ENCODE data around the gene MAML2. TPM values are rescaled to one million over a fixed set of nuclear protein-coding genes. Genes with fewer than 3 reads are reported as not detected.

Gene MAML2
- total RNA-seq, 1 donor from 2014 or later = 11.8 TPM

DNA sequence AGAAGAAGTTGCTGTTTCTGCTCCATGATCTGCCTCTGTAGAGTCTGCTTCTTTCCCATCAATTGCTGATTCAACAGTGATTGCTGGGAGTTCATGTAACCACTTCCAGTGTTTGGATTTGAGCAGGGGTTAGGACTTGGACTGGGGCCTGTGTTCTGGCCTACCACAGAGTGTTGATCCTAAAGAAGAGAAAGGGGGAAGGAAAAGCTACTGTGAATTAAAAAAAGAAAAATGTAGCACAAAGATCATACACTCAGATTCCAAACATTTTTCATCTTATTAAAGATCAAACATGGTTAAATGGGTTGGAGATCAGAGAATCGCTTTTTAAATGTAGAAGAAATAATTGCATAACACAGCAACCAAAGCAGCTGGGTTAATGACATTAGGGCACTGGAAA is 351.4 kb downstream of the MAML2 start:
- H3K9me3 Mint-ChIP-seq = no peaks in the 10 kb centered on the region
- no peak for DNase-seq (ENCODE audit: low spot score)
- peaks cover 18% of the 10 kb centered on the region for H3K4me1 Mint-ChIP-seq (ENCODE audit: low read depth)
- intact Hi-C loops (cut with micrococcal nuclease) = no loop called here
- H3K27me3 Mint-ChIP-seq (ENCODE audit: low read depth) = no peaks in the 10 kb centered on the region
- no peak overlapping the region for H3K27ac Mint-ChIP-seq
- H3K4me3 Mint-ChIP-seq (ENCODE audit: low read depth) = no peak overlapping the region
- H3K36me3 Mint-ChIP-seq (ENCODE audit: low read depth) = peaks cover 33% of the 10 kb centered on the region

DNA sequence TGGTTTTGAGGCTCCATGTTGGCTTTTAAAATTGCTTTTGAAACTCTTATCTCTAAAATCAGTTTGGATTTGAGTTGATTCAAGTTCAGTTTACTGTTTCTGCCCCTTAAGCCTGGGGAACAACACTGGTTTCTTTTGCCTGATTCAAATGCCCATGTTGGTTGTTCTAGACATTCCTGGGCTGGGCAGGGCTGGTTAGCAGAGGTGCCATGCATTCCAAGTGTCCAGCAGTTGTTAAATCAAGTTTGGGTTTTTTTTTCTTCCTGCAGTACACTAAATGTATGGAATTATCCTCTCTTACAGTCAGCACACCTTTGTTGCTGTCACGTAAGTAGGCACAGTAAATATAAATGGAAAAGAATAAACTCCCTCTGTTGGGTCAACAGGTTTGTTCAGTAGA is 351.9 kb downstream of the MAML2 start:
- H3K9me3 Mint-ChIP-seq = no peaks in the 10 kb centered on the region
- H3K27me3 Mint-ChIP-seq (ENCODE audit: low read depth) = no peaks in the 10 kb centered on the region
- H3K36me3 Mint-ChIP-seq (ENCODE audit: low read depth) = peaks cover 34% of the 10 kb centered on the region
- DNase-seq (ENCODE audit: low spot score) = no peak
- no peak overlapping the region for H3K4me3 Mint-ChIP-seq (ENCODE audit: low read depth)
- no peak overlapping the region for H3K27ac Mint-ChIP-seq
- H3K4me1 Mint-ChIP-seq (ENCODE audit: low read depth) = peaks cover 18% of the 10 kb centered on the region
- intact Hi-C loops (cut with micrococcal nuclease) = no loop called here

- Mint-ChIP-seq H3K4me3 (ENCODE audit: low read depth) (no peak overlapping the region), H3K27me3 (ENCODE audit: low read depth) (no peaks in the 10 kb centered on the region), H3K9me3 (no peaks in the 10 kb centered on the region), H3K4me1 (ENCODE audit: low read depth) (peaks cover 18% of the 10 kb centered on the region), H3K36me3 (ENCODE audit: low read depth) (peaks cover 39% of the 10 kb centered on the region), H3K27ac (no peak overlapping the region)
- no peak for DNase-seq (ENCODE audit: low spot score)
- intact Hi-C loops (cut with micrococcal nuclease) = no loop called here
Observed at GRCh38 chr11:95989780-95990179, 353.2 kb downstream of the MAML2 start.

- Mint-ChIP-seq H3K4me1 (ENCODE audit: low read depth) (peaks cover 15% of the 10 kb centered on the region), H3K36me3 (ENCODE audit: low read depth) (peaks cover 45% of the 10 kb centered on the region), H3K4me3 (ENCODE audit: low read depth) (no peak overlapping the region), H3K9me3 (no peaks in the 10 kb centered on the region), H3K27ac (no peak overlapping the region), H3K27me3 (ENCODE audit: low read depth) (no peaks in the 10 kb centered on the region)
- DNase-seq (ENCODE audit: low spot score) = no peak
- intact Hi-C loops (cut with micrococcal nuclease) = no loop called here
Observed at GRCh38 chr11:95989076-95989605, 353.9 kb downstream of the MAML2 start.

- Mint-ChIP-seq H3K27ac (no peak overlapping the region), H3K4me3 (ENCODE audit: low read depth) (no peak overlapping the region), H3K27me3 (ENCODE audit: low read depth) (no peaks in the 10 kb centered on the region), H3K9me3 (no peaks in the 10 kb centered on the region), H3K36me3 (ENCODE audit: low read depth) (peaks cover 49% of the 10 kb centered on the region), H3K4me1 (ENCODE audit: low read depth) (no peaks in the 10 kb centered on the region)
- DNase-seq (ENCODE audit: low spot score) = no peak
- intact Hi-C loops (cut with micrococcal nuclease) = no loop called here
Observed at GRCh38 chr11:95985174-95985808, 357.7 kb downstream of the MAML2 start.

DNA sequence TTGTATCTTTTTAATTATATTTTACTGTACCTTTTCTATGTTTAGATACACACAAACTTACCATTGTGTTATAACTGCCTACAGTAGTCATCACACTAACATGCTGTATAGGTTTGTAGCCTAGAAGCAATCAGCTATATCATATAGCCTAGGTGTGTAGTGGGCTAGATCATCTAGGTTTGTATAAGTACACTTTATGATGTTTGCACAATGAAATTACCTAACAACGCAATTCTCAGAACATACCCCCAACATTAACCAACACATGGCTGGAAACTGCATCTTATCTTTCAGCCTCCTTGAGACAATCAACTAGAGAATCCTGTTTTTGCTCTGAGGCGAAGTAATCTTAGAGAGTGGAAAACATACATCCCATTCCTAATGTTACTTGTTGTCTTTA is 358.9 kb downstream of the MAML2 start:
- peaks cover 47% of the 10 kb centered on the region for H3K36me3 Mint-ChIP-seq (ENCODE audit: low read depth)
- H3K9me3 Mint-ChIP-seq = no peaks in the 10 kb centered on the region
- H3K27ac Mint-ChIP-seq = no peak overlapping the region
- no peaks in the 10 kb centered on the region for H3K27me3 Mint-ChIP-seq (ENCODE audit: low read depth)
- no peaks in the 10 kb centered on the region for H3K4me1 Mint-ChIP-seq (ENCODE audit: low read depth)
- intact Hi-C loops (cut with micrococcal nuclease) = no loop called here
- DNase-seq (ENCODE audit: low spot score) = no peak
- H3K4me3 Mint-ChIP-seq (ENCODE audit: low read depth) = no peak overlapping the region

GRCh38 chr11:95977534-95978174 is 365.3 kb downstream of the MAML2 start:
- Mint-ChIP-seq H3K27me3 (ENCODE audit: low read depth) (no peaks in the 10 kb centered on the region), H3K36me3 (ENCODE audit: low read depth) (peaks cover 31% of the 10 kb centered on the region), H3K27ac (no peak overlapping the region), H3K9me3 (no peaks in the 10 kb centered on the region), H3K4me1 (ENCODE audit: low read depth) (no peaks in the 10 kb centered on the region), H3K4me3 (ENCODE audit: low read depth) (no peak overlapping the region)
- intact Hi-C loops (cut with micrococcal nuclease) = no loop called here
- no peak for DNase-seq (ENCODE audit: low spot score)

DNA sequence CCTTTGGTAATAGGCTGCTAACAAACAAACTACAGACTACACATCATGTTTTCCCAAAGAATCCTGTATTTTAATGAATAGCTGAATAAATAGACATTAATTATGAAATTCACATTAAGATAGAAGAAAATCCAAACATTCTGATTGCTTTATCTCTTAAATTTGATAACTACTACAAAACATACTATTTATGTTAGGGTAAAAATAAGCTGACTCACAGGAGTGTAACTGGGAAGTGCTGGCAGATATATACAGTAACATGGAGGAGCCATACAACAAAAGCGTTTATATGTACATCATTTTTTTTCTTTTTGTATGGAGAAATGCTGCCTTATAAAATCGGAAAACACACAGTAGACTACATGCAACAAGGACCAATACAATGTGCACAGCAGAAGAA is 366.4 kb downstream of the MAML2 start:
- Mint-ChIP-seq H3K27ac (no peak overlapping the region), H3K9me3 (no peaks in the 10 kb centered on the region)
- intact Hi-C loops (cut with micrococcal nuclease) = no loop called here

DNA sequence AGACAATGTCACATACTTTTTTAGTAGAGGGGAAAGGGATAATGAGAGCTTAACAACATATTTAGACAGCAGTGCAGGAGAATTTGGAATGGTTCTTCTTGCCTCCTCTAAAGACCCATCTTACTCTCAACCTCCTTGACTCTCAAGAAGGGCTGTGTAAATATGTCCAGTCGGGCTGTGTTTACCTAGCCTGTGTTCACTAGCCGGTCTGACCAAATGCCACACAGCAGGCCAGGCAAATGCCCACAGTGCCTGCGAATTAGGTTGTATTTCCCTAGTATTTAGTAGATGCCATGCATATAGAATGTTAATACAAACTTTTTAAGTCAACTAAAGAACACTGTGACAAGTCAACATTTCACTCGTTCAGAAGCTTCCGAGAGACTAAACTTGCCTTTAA is 367.7 kb downstream of the MAML2 start:
- Mint-ChIP-seq H3K9me3 (no peaks in the 10 kb centered on the region), H3K4me1 (ENCODE audit: low read depth) (no peaks in the 10 kb centered on the region), H3K27me3 (ENCODE audit: low read depth) (peaks cover 2% of the 10 kb centered on the region), H3K27ac (no peak overlapping the region), H3K36me3 (ENCODE audit: low read depth) (peaks cover 16% of the 10 kb centered on the region), H3K4me3 (ENCODE audit: low read depth) (no peak overlapping the region)
- DNase-seq (ENCODE audit: low spot score) = no peak
- intact Hi-C loops (cut with micrococcal nuclease) = no loop called here

More for the DNA sequence above, 366.4 kb downstream of the MAML2 start:
- Mint-ChIP-seq H3K4me3 (ENCODE audit: low read depth) (no peak overlapping the region), H3K36me3 (ENCODE audit: low read depth) (peaks cover 28% of the 10 kb centered on the region), H3K27me3 (ENCODE audit: low read depth) (peaks cover 2% of the 10 kb centered on the region), H3K4me1 (ENCODE audit: low read depth) (no peaks in the 10 kb centered on the region)
- no peak for DNase-seq (ENCODE audit: low spot score)

DNA sequence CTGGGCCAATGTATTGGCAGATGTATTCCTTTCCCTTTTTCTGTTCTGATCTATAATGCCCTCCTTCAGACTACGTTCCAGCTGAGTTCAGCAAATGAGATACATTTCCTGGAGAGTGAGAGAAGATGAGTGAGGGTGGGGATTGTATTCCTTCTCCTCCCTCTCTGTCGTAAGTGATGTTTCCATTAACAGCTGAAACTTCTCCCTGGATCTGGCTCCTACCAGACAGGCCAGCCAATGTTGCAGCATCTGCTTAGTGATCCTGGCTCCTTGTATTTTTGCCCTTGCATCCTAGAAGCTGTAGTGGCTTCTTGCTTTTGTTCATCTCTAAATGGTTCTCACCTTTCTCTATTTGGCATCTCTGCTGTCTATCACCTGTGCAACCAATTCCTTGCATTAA is 370.9 kb downstream of the MAML2 start:
- H3K4me3 Mint-ChIP-seq (ENCODE audit: low read depth) = no peak overlapping the region
- no peak for DNase-seq (ENCODE audit: low spot score)
- H3K27me3 Mint-ChIP-seq (ENCODE audit: low read depth) = peaks cover 2% of the 10 kb centered on the region
- no peaks in the 10 kb centered on the region for H3K36me3 Mint-ChIP-seq (ENCODE audit: low read depth)
- H3K9me3 Mint-ChIP-seq = no peaks in the 10 kb centered on the region
- H3K4me1 Mint-ChIP-seq (ENCODE audit: low read depth) = no peaks in the 10 kb centered on the region
- intact Hi-C loops (cut with micrococcal nuclease) = no loop called here
- H3K27ac Mint-ChIP-seq = no peak overlapping the region

DNA sequence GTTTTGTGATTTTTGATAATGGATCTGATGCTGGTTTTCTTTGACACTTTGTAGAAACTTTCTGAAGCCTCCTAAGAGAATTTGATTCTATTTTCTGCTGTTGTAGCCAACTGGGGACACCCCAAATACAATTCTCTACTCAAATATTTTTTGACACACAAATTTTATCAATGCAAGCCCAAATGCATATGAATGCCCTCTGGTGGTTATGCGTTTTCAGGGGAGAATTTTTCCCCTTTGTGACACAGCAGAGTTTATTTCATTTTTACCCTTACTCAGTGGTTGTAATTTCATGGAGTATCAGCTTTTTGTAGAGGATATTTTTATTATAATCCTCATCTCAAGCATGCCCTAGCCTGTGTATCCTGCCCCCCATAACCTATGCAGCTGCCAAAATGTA is 374.4 kb downstream of the MAML2 start:
- Mint-ChIP-seq H3K27ac (no peak overlapping the region), H3K36me3 (ENCODE audit: low read depth) (no peaks in the 10 kb centered on the region), H3K4me1 (ENCODE audit: low read depth) (no peaks in the 10 kb centered on the region), H3K27me3 (ENCODE audit: low read depth) (peaks cover 4% of the 10 kb centered on the region), H3K4me3 (ENCODE audit: low read depth) (no peak overlapping the region), H3K9me3 (no peaks in the 10 kb centered on the region)
- DNase-seq (ENCODE audit: low spot score) = no peak
- intact Hi-C loops (cut with micrococcal nuclease) = loop anchor here (10.0 kb wide), 1 partner anchor 124 kb away; no protein-coding TSS in a partner anchor

DNA sequence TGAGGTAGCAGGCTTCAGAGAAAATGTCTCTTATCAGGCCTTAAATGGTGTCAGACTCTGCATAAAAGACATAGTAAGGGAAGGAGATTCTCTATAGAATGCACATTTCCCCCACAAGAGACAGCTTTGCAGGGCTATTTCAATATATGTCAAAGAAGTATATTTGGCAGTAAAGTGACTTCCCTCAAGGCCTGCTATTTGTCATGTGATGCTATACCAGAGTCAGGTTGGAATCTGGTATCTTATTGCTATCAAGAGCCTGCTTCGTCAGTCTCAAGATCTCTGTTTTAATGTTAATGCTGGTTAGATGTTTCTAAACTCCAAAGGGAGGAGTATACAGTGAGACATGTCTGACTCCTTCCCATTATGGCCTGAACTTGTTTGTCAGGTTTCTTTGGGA is 378.7 kb downstream of the MAML2 start:
- no peak for DNase-seq (ENCODE audit: low spot score)
- no peaks in the 10 kb centered on the region for H3K9me3 Mint-ChIP-seq
- H3K4me1 Mint-ChIP-seq (ENCODE audit: low read depth) = no peaks in the 10 kb centered on the region
- H3K36me3 Mint-ChIP-seq (ENCODE audit: low read depth) = no peaks in the 10 kb centered on the region
- peaks cover 11% of the 10 kb centered on the region for H3K27me3 Mint-ChIP-seq (ENCODE audit: low read depth)
- intact Hi-C loops (cut with micrococcal nuclease) = loop anchor here (10.0 kb wide), 1 partner anchor 119 kb away; no protein-coding TSS in a partner anchor
- no peak overlapping the region for H3K27ac Mint-ChIP-seq
- H3K4me3 Mint-ChIP-seq (ENCODE audit: low read depth) = no peak overlapping the region

- DNase-seq (ENCODE audit: low spot score) = no peak
- Mint-ChIP-seq H3K27me3 (ENCODE audit: low read depth) (peaks cover 17% of the 10 kb centered on the region), H3K9me3 (no peaks in the 10 kb centered on the region), H3K4me3 (ENCODE audit: low read depth) (no peak overlapping the region), H3K4me1 (ENCODE audit: low read depth) (no peaks in the 10 kb centered on the region), H3K27ac (no peak overlapping the region), H3K36me3 (ENCODE audit: low read depth) (no peaks in the 10 kb centered on the region)
- intact Hi-C loops (cut with micrococcal nuclease) = loop anchor here (10.0 kb wide), 1 partner anchor 117 kb away; no protein-coding TSS in a partner anchor
Observed at GRCh38 chr11:95961758-95962157, 381.2 kb downstream of the MAML2 start.

Data from activated T-helper 2 cell treated with anti-CD3 and anti-CD28 coated beads, Interferon-gamma antibody, Interleukin-2, Interleukin-4, amounts not matched to agents 10 μg/mL and 5 μg/mL and 100 μg/mL, durations not matched to agents 14 hours and 24 hours and 36 hours (primary cell).